WERI-Rb-1 (cell line): Measurements from ENCODE around the gene IGF2BP2.
"Not testable (repeated sequence)": the region's sequence is repeated elsewhere in the genome, so short reads cannot be mapped to it uniquely, and the experiment has no call there.

Source experiments
- DNase-seq: peaks from one replicate; pipeline ENCODE4 v3.0.0-alpha.2; 2020
- H3K27ac ChIP-seq: fragments of 250-450 bp; sonication (Bioruptor Pico); 2 replicates; pipeline ENCODE4 v1.5.1; 2020; ENCODE audit warnings: mild to moderate bottlenecking, moderate library complexity
- H3K27me3 ChIP-seq: fragments of 250-450 bp; sonication (Bioruptor Pico); 2 replicates; pipeline ENCODE4 v1.5.1; 2021; ENCODE audit warnings: mild to moderate bottlenecking, low read depth, moderate library complexity; ENCODE audit not compliant: insufficient read depth, severe bottlenecking
- H3K36me3 ChIP-seq: fragments of 250-450 bp; sonication (Bioruptor Pico); 2 replicates; pipeline ENCODE4 v1.5.1; 2020; ENCODE audit warnings: mild to moderate bottlenecking, moderate library complexity
- H3K4me3 ChIP-seq: 2 replicates; pipeline ENCODE4 v1.5.1; 2011; ENCODE audit warnings: low read depth, mild to moderate bottlenecking, control low read depth, low read length
- H3K9me3 ChIP-seq: fragments of 250-450 bp; sonication (Bioruptor Pico); 2 replicates; pipeline ENCODE4 v1.5.1; 2021; ENCODE audit warnings: mild to moderate bottlenecking, moderate library complexity; ENCODE audit not compliant: severe bottlenecking
- TF ChIP-seq, protein P1 (sequence below): IDR thresholded peaks from 2 replicates; pipeline ENCODE4 v1.5.1; 2011; ENCODE audit warnings: low read depth, mild to moderate bottlenecking, control low read depth, inconsistent platforms, low read length

IGF2BP2 gene

GRCh38 chr3:185781759-185782158 is 43.1 kb downstream of the IGF2BP2 start:
- TF ChIP-seq, protein P1, sequence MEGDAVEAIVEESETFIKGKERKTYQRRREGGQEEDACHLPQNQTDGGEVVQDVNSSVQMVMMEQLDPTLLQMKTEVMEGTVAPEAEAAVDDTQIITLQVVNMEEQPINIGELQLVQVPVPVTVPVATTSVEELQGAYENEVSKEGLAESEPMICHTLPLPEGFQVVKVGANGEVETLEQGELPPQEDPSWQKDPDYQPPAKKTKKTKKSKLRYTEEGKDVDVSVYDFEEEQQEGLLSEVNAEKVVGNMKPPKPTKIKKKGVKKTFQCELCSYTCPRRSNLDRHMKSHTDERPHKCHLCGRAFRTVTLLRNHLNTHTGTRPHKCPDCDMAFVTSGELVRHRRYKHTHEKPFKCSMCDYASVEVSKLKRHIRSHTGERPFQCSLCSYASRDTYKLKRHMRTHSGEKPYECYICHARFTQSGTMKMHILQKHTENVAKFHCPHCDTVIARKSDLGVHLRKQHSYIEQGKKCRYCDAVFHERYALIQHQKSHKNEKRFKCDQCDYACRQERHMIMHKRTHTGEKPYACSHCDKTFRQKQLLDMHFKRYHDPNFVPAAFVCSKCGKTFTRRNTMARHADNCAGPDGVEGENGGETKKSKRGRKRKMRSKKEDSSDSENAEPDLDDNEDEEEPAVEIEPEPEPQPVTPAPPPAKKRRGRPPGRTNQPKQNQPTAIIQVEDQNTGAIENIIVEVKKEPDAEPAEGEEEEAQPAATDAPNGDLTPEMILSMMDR = no peak
- no peak for DNase-seq
- H3K27ac ChIP-seq = no peak overlapping the region

GRCh38 chr3:185779461-185779860 is 45.4 kb downstream of the IGF2BP2 start:
- no peak overlapping the region for H3K27ac ChIP-seq
- no peak for DNase-seq

More at GRCh38 chr3:185781759-185782158, 43.1 kb downstream of the IGF2BP2 start:
- H3K27me3 ChIP-seq = no peaks in the 10 kb centered on the region
- peaks cover 3% of the 10 kb centered on the region; the same call in 1 of the 2 replicates for H3K36me3 ChIP-seq
- H3K4me3 ChIP-seq = no peak overlapping the region
- no peaks in the 10 kb centered on the region for H3K9me3 ChIP-seq

GRCh38 chr3:185778821-185779220 is 46.0 kb downstream of the IGF2BP2 start:
- no peak overlapping the region for H3K27ac ChIP-seq
- H3K27me3 ChIP-seq = no peaks in the 10 kb centered on the region
- peaks cover under 1% of the 10 kb centered on the region; the same call in 1 of the 2 replicates for H3K36me3 ChIP-seq
- no peaks in the 10 kb centered on the region for H3K9me3 ChIP-seq
- TF ChIP-seq, protein P1 = no peak
- no peak for DNase-seq
- H3K4me3 ChIP-seq = no peak overlapping the region

More at GRCh38 chr3:185779461-185779860, 45.4 kb downstream of the IGF2BP2 start:
- H3K9me3 ChIP-seq = no peaks in the 10 kb centered on the region
- TF ChIP-seq, protein P1 = no peak
- no peak overlapping the region for H3K4me3 ChIP-seq
- peaks cover 3% of the 10 kb centered on the region; the same call in 1 of the 2 replicates for H3K36me3 ChIP-seq
- no peaks in the 10 kb centered on the region for H3K27me3 ChIP-seq

GRCh38 chr3:185778094-185778493 is 46.7 kb downstream of the IGF2BP2 start:
- Histone ChIP-seq H3K9me3 (no peaks in the 10 kb centered on the region), H3K36me3 (no peaks in the 10 kb centered on the region; the same call in 1 of the 2 replicates), H3K27ac (no peak overlapping the region), H3K27me3 (no peaks in the 10 kb centered on the region), H3K4me3 (no peak overlapping the region)
- DNase-seq = no peak
- TF ChIP-seq, protein P1 = no peak

GRCh38 chr3:185770109-185770508 is 54.7 kb downstream of the IGF2BP2 start:
- no peak for DNase-seq
- Histone ChIP-seq H3K27me3 (no peaks in the 10 kb centered on the region), H3K9me3 (no peaks in the 10 kb centered on the region), H3K4me3 (no peak overlapping the region), H3K36me3 (no peaks in the 10 kb centered on the region; the same call in 1 of the 2 replicates), H3K27ac (no peak overlapping the region)
- TF ChIP-seq, protein P1 = no peak

DNA sequence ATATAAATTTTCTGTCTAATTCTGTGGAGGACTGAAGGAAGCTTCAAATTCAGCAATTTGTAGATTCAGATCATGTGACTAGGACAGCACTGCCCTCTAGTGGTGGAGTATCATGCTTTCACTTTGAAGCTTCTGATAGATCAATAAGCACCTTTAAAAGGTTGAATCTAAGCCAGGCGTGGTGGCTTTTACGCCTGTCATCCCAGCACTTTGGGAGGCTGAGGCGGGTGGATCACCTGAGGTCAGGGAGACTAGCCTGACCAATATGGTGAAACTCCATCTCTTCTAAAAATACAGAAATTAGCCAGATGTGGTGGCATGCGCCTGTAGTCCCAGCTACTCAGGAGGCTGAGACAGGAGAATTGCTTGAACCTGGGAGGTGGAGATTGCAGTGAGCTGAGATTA is 56.3 kb downstream of the IGF2BP2 start:
- peak; percentile 65 for DNase-seq
- not testable (repeated sequence) for H3K27ac ChIP-seq, H3K27me3 ChIP-seq, H3K4me3 ChIP-seq, H3K36me3 ChIP-seq, H3K9me3 ChIP-seq
- TF ChIP-seq, protein P1 = peak; percentile 65
